NCI-H526 (cell line): ENCODE results near the gene PLXNA1.

Experiments
- DNase-seq, 2 experiments: peaks; one replicate each; lab custom pipeline; 2025; lab: John Stamatoyannopoulos, UW

The PLXNA1 gene

GRCh38 chr3:127018306-127018828 is 35.5 kb downstream of the PLXNA1 start:
- no peak for DNase-seq

GRCh38 chr3:127019449-127019848 is 36.5 kb downstream of the PLXNA1 start:
- DNase-seq, result no peak

- no peak for DNase-seq
Measured at GRCh38 chr3:127020543-127020942, 37.6 kb downstream of the PLXNA1 start.

- DNase-seq, result no peak
Measured at GRCh38 chr3:127022849-127023248, 39.9 kb downstream of the PLXNA1 start.

- no peak for DNase-seq
Measured at GRCh38 chr3:127025456-127025855, 42.5 kb downstream of the PLXNA1 start.

GRCh38 chr3:127026036-127026435 is 43.1 kb downstream of the PLXNA1 start:
- no peak for DNase-seq

- DNase-seq, result no peak
Measured at GRCh38 chr3:127026661-127027060, 43.7 kb downstream of the PLXNA1 start.

- DNase-seq, result no peak
Measured at GRCh38 chr3:127027061-127027735, 44.3 kb downstream of the PLXNA1 start.

GRCh38 chr3:127027811-127028548 is 45.1 kb downstream of the PLXNA1 start:
- no peak for DNase-seq

GRCh38 chr3:127028781-127029657 is 46.1 kb downstream of the PLXNA1 start:
- no peak for DNase-seq

- no peak for DNase-seq
Measured at GRCh38 chr3:127029658-127030507, 47.0 kb downstream of the PLXNA1 start.

- DNase-seq, result no peak
Measured at GRCh38 chr3:127030508-127031412, 47.8 kb downstream of the PLXNA1 start.

- no peak for DNase-seq
Measured at GRCh38 chr3:127031413-127031810, 48.5 kb downstream of the PLXNA1 start.

GRCh38 chr3:127031845-127032244 is 48.9 kb downstream of the PLXNA1 start:
- DNase-seq, result no peak

- no peak for DNase-seq
Measured at GRCh38 chr3:127032296-127032990, 49.5 kb downstream of the PLXNA1 start.
